ENCODE results near the gene ZNF101.
"Not testable (repeated sequence)": the region's sequence is repeated elsewhere in the genome, so short reads cannot be mapped to it uniquely, and the experiment has no call there.

ZNF101 gene

DNA sequence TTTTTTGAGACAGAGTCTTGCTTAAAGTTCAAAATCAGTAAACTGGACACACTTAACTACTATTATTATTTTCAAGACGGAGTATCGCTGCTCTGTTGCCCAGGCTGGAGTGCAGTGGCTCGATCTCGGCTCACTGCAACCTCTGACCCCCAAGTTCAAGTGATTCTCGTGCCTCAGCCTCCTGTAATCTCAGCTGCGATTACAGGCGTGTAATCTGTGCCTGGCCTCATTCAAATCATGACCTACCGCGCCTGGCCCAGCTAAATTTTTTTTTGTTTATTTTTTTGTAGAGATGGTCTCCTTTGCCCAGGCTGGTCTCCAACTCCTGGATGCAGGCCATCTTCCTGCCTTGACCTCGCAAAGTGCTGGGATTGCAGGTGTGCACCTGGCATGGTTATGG, 23.0 kb downstream of the ZNF101 start:
- TF ChIP-seq, protein P1, sequence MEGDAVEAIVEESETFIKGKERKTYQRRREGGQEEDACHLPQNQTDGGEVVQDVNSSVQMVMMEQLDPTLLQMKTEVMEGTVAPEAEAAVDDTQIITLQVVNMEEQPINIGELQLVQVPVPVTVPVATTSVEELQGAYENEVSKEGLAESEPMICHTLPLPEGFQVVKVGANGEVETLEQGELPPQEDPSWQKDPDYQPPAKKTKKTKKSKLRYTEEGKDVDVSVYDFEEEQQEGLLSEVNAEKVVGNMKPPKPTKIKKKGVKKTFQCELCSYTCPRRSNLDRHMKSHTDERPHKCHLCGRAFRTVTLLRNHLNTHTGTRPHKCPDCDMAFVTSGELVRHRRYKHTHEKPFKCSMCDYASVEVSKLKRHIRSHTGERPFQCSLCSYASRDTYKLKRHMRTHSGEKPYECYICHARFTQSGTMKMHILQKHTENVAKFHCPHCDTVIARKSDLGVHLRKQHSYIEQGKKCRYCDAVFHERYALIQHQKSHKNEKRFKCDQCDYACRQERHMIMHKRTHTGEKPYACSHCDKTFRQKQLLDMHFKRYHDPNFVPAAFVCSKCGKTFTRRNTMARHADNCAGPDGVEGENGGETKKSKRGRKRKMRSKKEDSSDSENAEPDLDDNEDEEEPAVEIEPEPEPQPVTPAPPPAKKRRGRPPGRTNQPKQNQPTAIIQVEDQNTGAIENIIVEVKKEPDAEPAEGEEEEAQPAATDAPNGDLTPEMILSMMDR (IDR thresholded peaks at IDR 0.05; ENCODE audit: low read depth, low read length, missing control alignments), result no peak
- H3K4me3 ChIP-seq (ENCODE audit: low read depth, low read length), result no peak overlapping the region
- DNase-seq (ENCODE audit: low read depth), result no peak
- in situ Hi-C loops (cut with HindIII; ENCODE audit: low sequenced_read_pairs), result no loop called here

DNA sequence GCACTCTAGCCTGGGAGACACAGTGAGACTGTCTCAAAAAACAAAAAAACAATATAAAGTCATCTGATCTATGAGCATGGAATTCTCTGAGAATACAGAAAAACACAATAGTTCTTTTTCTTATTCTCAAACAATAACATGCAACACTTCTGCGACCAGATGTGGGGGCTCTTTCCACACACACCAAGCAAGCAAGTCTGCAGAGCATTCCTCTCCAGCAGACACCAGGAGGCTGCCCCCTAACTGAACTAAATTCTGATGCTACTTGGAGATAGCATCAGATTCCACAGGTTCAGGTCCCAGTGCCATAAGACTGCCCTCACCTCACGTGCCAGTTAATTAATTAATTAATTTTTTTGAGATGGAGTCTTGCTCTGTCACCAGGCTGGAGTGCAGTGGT, 27.7 kb downstream of the ZNF101 start:
- in situ Hi-C loops (cut with HindIII; ENCODE audit: low sequenced_read_pairs), result no loop called here
- DNase-seq (ENCODE audit: low read depth), result no peak
- no peak overlapping the region for H3K4me3 ChIP-seq (ENCODE audit: low read depth, low read length)
- TF ChIP-seq, protein P1 (IDR thresholded peaks at IDR 0.05; ENCODE audit: low read depth, low read length, missing control alignments), result no peak

DNA sequence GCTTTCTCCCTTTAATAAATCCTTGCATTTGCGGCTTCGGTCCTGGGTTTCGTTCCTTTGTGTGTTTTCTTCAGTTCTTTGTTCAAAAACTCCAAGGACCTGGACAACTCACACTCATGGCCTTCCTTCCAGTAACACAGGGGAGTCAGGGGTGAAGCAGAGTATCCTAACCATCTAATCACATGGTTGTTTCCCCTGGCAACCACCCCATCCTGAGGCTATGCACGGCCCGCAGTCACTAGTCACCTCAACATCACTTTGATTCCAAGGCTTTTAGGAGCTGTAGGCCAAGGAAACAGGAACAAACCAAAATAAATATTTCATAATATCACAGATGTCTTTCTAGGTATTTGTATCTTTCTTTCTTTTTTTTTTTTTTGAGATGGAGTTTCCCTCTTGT, 28.9 kb downstream of the ZNF101 start:
- TF ChIP-seq, protein P1 (IDR thresholded peaks at IDR 0.05; ENCODE audit: low read depth, low read length, missing control alignments), result no peak
- H3K4me3 ChIP-seq (ENCODE audit: low read depth, low read length), result no peak overlapping the region
- DNase-seq (ENCODE audit: low read depth), result no peak
- in situ Hi-C loops (cut with HindIII; ENCODE audit: low sequenced_read_pairs), result no loop called here

DNA sequence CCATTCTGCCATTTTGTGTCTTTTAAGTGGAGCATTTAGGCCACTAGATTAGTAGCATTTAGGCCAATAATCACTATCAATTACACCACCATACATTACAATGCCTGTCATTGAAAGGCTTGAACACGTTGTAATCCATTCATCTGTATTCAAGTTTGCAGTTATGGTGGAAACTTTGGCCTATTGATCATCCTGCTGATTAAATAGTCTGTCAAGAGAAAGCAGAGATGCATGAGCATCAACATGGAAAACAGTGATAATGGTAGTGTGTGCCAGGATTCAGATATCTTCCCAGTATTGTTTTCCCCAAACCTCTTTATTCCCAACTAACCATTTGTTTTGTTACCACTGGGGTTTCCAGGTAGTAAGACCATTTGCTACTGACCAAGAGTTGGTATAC, 31.9 kb downstream of the ZNF101 start:
- H3K4me3 ChIP-seq (ENCODE audit: low read depth, low read length); in situ Hi-C loops (cut with HindIII; ENCODE audit: low sequenced_read_pairs); DNase-seq (ENCODE audit: low read depth): not testable (repeated sequence)

DNA sequence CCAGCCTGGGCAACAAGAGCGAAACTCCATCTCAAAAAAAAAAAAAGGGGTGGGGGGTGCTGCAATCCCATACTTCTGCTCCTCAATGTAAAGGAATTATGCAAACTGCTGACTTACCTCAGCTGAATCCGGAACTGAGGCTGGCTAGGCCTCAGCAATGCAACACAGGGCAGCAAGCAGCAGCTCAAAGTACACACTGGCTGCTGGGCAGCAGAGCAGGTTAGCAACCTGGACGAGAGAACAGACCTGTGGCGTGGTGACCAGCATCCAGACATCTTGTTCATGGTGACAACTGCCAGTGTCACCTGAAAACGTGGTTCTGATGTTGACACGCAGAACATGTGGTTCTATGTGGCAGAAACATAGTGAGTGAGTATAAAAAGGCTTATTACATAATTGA, 36.2 kb downstream of the ZNF101 start:
- no peak for DNase-seq (ENCODE audit: low read depth)
- H3K4me3 ChIP-seq (ENCODE audit: low read depth, low read length), result no peak overlapping the region
- in situ Hi-C loops (cut with HindIII; ENCODE audit: low sequenced_read_pairs), result no loop called here
- TF ChIP-seq, protein P1 (IDR thresholded peaks at IDR 0.05; ENCODE audit: low read depth, low read length, missing control alignments), result no peak

DNA sequence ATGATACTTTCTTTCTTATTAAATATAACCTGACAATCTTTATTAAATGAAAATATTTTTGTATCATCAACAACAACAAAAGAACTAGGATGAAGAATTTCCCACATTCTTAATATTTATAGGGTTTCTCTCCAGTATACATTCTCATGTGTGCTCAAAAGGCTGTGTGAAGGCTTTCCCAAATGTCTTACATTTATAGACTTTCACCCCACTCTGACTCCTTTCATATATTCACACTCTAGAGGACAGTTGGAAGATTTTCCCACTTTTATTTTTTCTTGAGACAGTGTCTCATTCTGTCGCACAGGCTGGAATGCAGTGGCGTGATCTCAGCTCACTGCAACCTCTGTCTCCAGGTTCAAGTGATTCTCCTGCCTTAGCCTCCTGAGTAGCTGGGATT, 41.9 kb downstream of the ZNF101 start:
- in situ Hi-C loops (cut with HindIII; ENCODE audit: low sequenced_read_pairs), result no loop called here
- no peak overlapping the region for H3K4me3 ChIP-seq (ENCODE audit: low read depth, low read length)
- TF ChIP-seq, protein P1 (IDR thresholded peaks at IDR 0.05; ENCODE audit: low read depth, low read length, missing control alignments), result no peak

DNA sequence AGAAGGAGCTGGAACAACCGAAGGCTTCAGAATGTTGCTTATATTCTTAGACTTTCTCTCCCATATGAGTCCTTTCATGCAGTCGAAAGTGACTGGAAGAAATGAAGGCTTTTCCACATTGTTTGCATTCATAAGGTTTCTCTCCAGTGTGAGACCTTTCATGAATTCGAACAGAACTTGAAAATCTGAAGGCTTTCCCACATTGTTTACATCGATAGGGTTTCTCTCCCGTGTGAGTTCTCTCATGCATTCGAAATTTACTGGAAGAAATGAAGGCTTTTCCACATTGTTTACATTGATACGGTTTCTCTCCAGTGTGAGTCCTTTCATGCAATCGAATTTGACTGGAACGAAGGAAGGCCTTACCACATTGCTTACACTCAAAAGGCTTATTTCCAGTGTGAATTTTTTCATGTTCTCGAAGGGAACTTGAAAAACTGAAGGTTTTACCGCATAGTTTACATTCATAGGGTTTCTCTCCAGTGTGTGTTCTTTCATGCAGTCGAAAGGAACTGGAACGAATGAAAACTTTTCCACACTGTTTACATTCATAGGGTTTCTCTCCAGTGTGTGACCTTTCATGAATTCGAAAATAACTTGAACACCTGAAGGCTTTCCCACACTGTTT, 42.8 kb downstream of the ZNF101 start:
- no peak overlapping the region for H3K4me3 ChIP-seq (ENCODE audit: low read depth, low read length)
- in situ Hi-C loops (cut with HindIII; ENCODE audit: low sequenced_read_pairs), result no loop called here
- TF ChIP-seq, protein P1 (IDR thresholded peaks at IDR 0.05; ENCODE audit: low read depth, low read length, missing control alignments), result no peak
- DNase-seq (ENCODE audit: low read depth), result no peak

More for the DNA sequence above, 41.9 kb downstream of the ZNF101 start:
- no peak for DNase-seq (ENCODE audit: low read depth)
